Motor neuron (in vitro differentiated cells): ENCODE data around the gene SPSB2. TPM values are rescaled to one million over a fixed set of nuclear protein-coding genes. Genes with fewer than 3 reads are reported as not detected.

Source experiments
- ATAC-seq, 8 experiments: fragments of 200-7000 bp; cut with Tn5 transposase; replicated peaks in 6 of 8; 2 replicates each; pipeline ENCODE4 v1.8.0; 2021; ENCODE audit warnings: mild to moderate bottlenecking in 8 of 8, moderate library complexity in 8 of 8
- H3K27ac ChIP-seq, 2 donors: fragments of 250-450 bp; sonication (Bioruptor Pico); 2 replicates each; pipeline ENCODE4 v1.9.0; 2021; ENCODE audit warnings: antibody characterized with exemption in 2 of 2, mild to moderate bottlenecking in 2 of 2, moderate library complexity in 1 of 2
- H3K4me1 ChIP-seq, 2 donors: fragments of 250-450 bp; sonication (Bioruptor Pico); replicated peaks in 1 of 2; 2 replicates each; pipeline ENCODE4 v1.6.1; 2021; ENCODE audit warnings: antibody characterized with exemption in 2 of 2, mild to moderate bottlenecking in 2 of 2, moderate library complexity in 1 of 2
- H3K4me3 ChIP-seq, 5 donors: fragments of 250-450 bp; sonication (Bioruptor Pico); 2 replicates each; pipeline ENCODE4 v1.9.0; 2021; ENCODE audit warnings: antibody characterized with exemption in 5 of 5, mild to moderate bottlenecking in 5 of 5, moderate library complexity in 4 of 5
- WGBS, 10 experiments: fragments of 450-650 bp; shearing (Covaris generic); methylation state at CpG; one replicate each; pipeline ENCODE4 v1.0.0; 2022; 5-methylcytosine and 5-hydroxymethylcytosine counted together
- in situ Hi-C, 9 experiments: fragments of 400-800 bp; cut with MboI; loops; one replicate each; pipeline ENCODE4 v1.15.0; 2021; ENCODE audit warnings: low sequenced_read_pairs in 9 of 9, low pct_unique_long_range_greater_than_20kb in 2 of 9; ENCODE audit not compliant: unreplicated experiment in 9 of 9
- total RNA-seq, 8 experiments: library from RNA; unstranded; fragments of 300-600 nt; gene quantifications; 2 replicates each; pipeline versions ENCODE4 v1.2.3 to v1.2.4, GENCODE V29; 2022

Gene SPSB2
- total RNA-seq, 8 experiments from 2014 or later = 6.3 to 13.6 (median 8.3) TPM

DNA sequence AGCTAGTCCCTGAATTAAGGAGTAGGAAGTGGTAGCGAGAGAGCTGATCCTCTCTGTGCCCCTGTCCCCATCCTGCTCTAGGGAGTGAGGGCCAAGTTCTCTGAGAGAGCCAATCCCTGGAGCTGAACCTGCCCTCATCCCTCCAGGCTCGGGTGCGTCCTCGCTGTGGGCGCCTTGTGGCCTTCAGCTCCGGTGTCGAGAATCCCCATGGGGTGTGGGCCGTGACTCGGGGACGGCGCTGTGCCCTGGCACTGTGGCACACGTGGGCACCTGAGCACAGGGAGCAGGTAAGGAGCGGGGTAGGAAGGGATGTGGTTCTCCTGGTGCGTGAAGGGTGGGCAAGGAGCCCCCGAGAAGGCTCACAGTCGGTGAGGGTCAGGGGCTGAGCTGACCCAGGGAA lies 34.2 kb downstream of the SPSB2 start:
- 80 to 100% (median 95%) methylated on average over 2 to 13 of the region's 16 CpGs; no CpG with 5 or more reads in 3 of the 10 experiments for WGBS, 10 experiments
- peaks cover 20 to 28% of the 10 kb centered on the region in 2 donors for H3K4me1 ChIP-seq
- H3K27ac ChIP-seq = peak overlapping the region in 1 of 2 donors; percentile 76
- no peak for ATAC-seq
- no peak overlapping the region for H3K4me3 ChIP-seq
- in situ Hi-C loops = loop anchor here in 1 of 9 experiments (25.0 kb wide), 1 partner anchor 102 kb away; no protein-coding TSS in a partner anchor

DNA sequence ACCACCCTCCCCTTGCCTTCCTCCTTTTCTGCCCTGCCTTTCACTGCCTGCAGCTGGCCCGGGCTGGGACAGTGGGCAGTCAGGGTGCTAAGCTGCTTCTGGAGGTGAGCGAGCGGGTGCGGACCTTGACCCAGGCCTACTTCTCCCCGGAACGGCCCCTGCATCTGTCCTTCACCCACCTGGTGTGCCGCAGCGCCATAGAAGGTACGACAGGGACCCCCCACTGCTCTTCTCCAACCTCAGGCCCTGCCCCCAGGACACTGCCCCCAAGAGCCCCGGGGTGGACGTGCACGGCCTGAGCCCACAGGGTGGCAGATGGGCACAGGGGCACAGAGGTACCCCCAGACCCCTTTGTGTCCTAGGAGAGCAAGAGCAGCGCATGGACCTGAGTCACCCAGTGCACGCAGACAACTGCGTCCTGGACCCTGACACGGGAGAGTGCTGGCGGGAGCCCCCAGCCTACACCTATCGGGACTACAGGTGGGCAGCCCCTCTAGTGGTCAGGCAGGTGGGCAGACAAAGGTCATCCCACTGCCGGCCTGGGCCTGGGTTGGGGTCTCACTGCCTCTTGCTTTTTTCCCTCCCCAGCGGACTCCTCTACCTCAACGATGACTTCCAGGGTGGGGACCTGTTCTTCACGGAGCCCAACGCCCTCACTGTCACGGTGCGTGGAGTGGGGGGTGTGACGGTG lies 35.6 kb downstream of the SPSB2 start:
- Histone ChIP-seq H3K4me1 (peaks cover 20 to 28% of the 10 kb centered on the region in 2 donors), H3K4me3 (no peak overlapping the region), H3K27ac (no peak overlapping the region)
- ATAC-seq = no peak
- in situ Hi-C loops = loop anchor here in 1 of 9 experiments (25.0 kb wide), 1 partner anchor 100 kb away; no protein-coding TSS in a partner anchor
- 94 to 100% methylated on average over 7 to 10 of the region's 26 CpGs; no CpG with 5 or more reads in 8 of the 10 experiments for WGBS, 10 experiments

DNA sequence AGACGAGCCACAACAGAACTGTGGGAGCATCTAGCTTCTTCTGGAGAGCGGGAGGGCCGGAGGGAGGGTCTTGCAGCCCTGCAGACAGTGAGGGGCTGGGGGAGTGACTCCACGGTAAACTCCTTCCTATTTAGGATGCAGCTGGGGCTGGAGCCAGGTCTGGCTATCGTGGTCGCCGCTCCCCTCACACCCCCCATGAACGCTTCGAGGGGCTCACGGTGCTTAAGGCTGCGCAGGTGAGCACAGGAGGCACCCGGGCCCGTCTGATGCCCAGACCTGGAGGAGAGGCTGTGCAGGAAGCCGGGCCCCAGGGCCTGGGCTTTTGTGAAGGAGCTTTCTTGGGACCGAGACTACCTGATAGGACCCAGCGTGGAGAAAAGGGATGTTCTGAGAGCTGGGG lies 36.3 kb downstream of the SPSB2 start:
- Histone ChIP-seq H3K27ac (no peak overlapping the region), H3K4me3 (no peak overlapping the region), H3K4me1 (peaks cover 20 to 28% of the 10 kb centered on the region in 2 donors)
- 40 to 100% (median 87%) methylated on average over 1 to 3 of the region's 16 CpGs; no CpG with 5 or more reads in 7 of the 10 experiments for WGBS, 10 experiments
- in situ Hi-C loops = loop anchor here in 1 of 9 experiments (25.0 kb wide), 1 partner anchor 100 kb away; no protein-coding TSS in a partner anchor
- no peak for ATAC-seq

- WGBS, 10 experiments = 74 to 100% (median 86%) methylated on average over 1 to 5 of the region's 5 CpGs; no CpG with 5 or more reads in 3 of the 10 experiments
- peaks cover 19% of the 10 kb centered on the region in 2 donors for H3K4me1 ChIP-seq
- no peak for ATAC-seq
- in situ Hi-C loops = loop anchor here in 1 of 9 experiments (25.0 kb wide), 1 partner anchor 98 kb away; no protein-coding TSS in a partner anchor
- H3K27ac ChIP-seq = no peak overlapping the region
- no peak overlapping the region for H3K4me3 ChIP-seq
These were observed 38.2 kb downstream of the SPSB2 start for GRCh38 chr12:6834873-6835272.

- ATAC-seq = no peak
- in situ Hi-C loops = loop anchor here in 1 of 9 experiments (25.0 kb wide), 1 partner anchor 97 kb away; no protein-coding TSS in a partner anchor
- H3K27ac ChIP-seq = no peak overlapping the region
- WGBS, 10 experiments = 33 to 100% (median 94%) methylated on average over 1 of the region's 1 CpG; no CpG with 5 or more reads in 6 of the 10 experiments
- H3K4me3 ChIP-seq = no peak overlapping the region
- H3K4me1 ChIP-seq = peaks cover 13 to 14% of the 10 kb centered on the region in 2 donors
These were observed 38.8 kb downstream of the SPSB2 start for GRCh38 chr12:6834254-6834653.

DNA sequence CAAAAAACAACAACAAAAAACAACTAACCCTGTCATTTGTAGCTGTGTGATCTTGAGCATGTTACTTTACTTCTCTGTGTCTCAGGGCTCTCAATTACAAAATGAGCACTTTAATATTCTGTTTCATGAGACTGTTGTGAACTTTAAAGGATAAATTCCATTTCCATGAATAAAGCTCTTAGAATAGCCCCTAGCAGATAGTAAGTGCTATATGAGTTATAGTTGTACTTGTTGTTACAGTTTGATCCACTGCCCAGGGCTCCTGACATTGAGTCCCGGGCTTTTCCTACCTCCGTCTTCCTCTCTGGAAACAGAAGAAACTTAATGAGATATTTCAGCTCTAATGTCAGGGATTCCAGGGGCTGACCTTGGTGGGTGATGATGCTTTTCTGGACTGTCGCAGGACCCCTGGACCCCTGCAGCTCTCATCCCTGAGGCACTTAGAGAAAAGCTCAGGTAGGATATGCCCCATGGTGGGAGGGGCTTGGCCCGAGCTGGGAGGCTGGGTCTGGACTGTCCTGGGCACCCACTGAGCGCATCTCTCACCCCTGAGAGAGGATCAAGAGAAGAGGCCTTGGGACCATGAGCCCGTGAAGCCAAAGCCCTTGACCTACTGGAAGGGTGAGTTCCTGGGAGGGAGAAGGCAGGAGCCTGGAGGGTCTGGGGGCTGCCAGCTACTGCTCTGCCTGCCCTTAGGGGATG lies 39.8 kb downstream of the SPSB2 start:
- H3K4me1 ChIP-seq = peaks cover 9% of the 10 kb centered on the region in 2 donors
- in situ Hi-C loops = loop anchor here in 1 of 9 experiments (25.0 kb wide), 1 partner anchor 96 kb away; no protein-coding TSS in a partner anchor

DNA sequence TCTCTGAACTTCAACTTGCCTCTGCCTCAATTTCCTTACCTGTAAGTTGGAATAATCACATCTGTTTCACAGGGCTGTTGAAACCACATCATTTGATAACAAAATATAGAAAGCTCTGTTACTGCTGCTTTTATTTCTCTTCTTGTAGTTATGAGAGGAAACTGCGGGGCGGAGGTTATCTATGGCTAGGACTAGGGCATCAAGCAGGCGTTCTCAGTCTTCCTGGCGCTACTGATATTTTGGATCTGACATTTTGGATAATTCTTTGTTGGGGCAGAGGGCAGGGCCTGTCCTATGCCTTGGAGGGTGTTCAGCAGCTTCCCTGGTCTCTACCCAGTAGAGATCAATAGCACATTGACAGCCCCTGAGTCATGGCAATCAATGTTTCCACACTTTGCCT lies 41.0 kb downstream of the SPSB2 start:
- in situ Hi-C loops = loop anchor here in 1 of 9 experiments (25.0 kb wide), 1 partner anchor 95 kb away; no protein-coding TSS in a partner anchor
- ATAC-seq = no peak
- Histone ChIP-seq H3K4me1 (peaks cover 11 to 12% of the 10 kb centered on the region in 2 donors), H3K4me3 (no peak overlapping the region), H3K27ac (no peak overlapping the region)
- WGBS, 10 experiments = 91 to 100% (median 98%) methylated on average over 3 to 4 of the region's 4 CpGs; no CpG with 5 or more reads in 4 of the 10 experiments

More for the DNA sequence above, 39.8 kb downstream of the SPSB2 start:
- no peak for ATAC-seq
- Histone ChIP-seq H3K4me3 (no peak overlapping the region), H3K27ac (no peak overlapping the region)
- 60 to 100% (median 93%) methylated on average over 1 to 5 of the region's 6 CpGs; no CpG with 5 or more reads in 1 of the 10 experiments for WGBS, 10 experiments

DNA sequence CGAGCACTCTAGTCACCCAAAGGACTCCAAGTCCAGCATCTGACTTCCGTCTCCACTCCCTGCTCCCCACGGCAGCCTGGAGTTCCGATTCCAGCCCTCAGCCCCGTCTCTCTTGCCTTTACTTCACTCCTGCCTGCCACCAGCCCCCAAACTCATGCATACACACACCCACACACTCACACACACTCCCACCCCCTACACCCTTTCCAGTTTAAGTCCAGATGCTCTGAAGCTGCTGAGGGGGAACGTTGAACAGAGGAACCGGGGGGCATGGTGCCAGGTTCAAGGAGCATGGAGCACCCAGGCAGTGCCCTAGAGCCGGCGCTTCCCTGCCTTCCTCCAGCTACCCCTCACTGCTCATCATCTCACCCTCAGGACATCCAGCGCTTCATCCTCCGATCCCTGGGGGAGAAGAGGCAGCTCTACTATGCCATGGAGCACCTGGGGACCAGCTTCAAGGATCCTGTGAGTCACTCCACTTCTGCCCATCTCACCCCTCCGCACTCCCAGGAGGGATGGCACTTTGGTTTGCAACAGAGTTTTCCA lies 41.6 kb downstream of the SPSB2 start:
- H3K4me1 ChIP-seq = peaks cover 17 to 18% of the 10 kb centered on the region in 2 donors
- in situ Hi-C loops = loop anchor here in 1 of 9 experiments (25.0 kb wide), 1 partner anchor 94 kb away; no protein-coding TSS in a partner anchor
- ATAC-seq = no peak

GRCh38 chr12:6830999-6831398 lies 42.1 kb downstream of the SPSB2 start:
- peaks cover 18% of the 10 kb centered on the region in 2 donors for H3K4me1 ChIP-seq
- in situ Hi-C loops = loop anchor here in 1 of 9 experiments (25.0 kb wide), 1 partner anchor 94 kb away; no protein-coding TSS in a partner anchor
- H3K27ac ChIP-seq = no peak overlapping the region
- no peak overlapping the region for H3K4me3 ChIP-seq
- ATAC-seq = no peak
- WGBS, 10 experiments = 40 to 100% (median 70%) methylated on average over 1 to 5 of the region's 6 CpGs; no CpG with 5 or more reads in 5 of the 10 experiments

More for the DNA sequence above, 41.6 kb downstream of the SPSB2 start:
- Histone ChIP-seq H3K4me3 (no peak overlapping the region), H3K27ac (no peak overlapping the region)
- 70 to 100% (median 90%) methylated on average over 1 to 6 of the region's 12 CpGs; no CpG with 5 or more reads in 4 of the 10 experiments for WGBS, 10 experiments

GRCh38 chr12:6830286-6830890 lies 42.7 kb downstream of the SPSB2 start:
- no peak for ATAC-seq
- in situ Hi-C loops = loop anchor here in 1 of 9 experiments (25.0 kb wide), 1 partner anchor 93 kb away; no protein-coding TSS in a partner anchor
- WGBS, 10 experiments = 100% methylated on average over 1 to 2 of the region's 11 CpGs; no CpG with 5 or more reads in 8 of the 10 experiments

DNA sequence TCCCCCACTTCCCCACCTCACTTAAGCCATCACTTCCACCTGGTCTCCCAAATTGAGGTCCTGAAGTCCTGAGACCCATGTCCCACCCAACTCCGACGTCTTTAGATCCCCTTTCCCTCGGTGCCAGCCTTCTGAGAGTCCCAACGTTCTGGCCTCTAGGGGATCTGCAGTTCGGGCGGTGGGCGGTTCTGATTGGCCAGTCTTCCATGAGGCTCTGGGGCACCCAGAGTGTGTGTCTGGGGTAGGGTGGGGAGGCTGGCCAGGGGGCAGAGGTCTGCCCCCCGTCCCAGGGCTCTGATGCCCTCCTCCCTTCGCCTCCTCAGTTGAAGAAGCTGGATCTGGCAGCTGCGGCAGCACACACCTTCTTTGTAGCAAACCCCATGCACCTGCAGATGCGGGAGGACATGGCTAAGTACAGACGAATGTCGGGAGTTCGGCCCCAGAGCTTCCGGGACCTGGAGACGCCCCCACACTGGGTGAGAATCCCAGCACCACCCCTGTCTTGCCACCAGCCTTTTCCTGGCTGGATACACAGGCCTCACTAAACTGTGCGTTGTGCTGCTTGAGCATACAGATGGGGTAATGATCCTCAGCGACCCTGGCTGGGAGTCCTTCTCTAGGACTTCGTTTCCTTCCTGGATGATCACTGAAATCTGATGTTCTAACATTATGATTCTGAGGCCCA lies 43.4 kb downstream of the SPSB2 start:
- ATAC-seq = peak; percentile 12 to 40 (median 27)
- peak overlapping the region; percentile 89 to 95 for H3K27ac ChIP-seq
- H3K4me3 ChIP-seq = peak overlapping the region; percentile 76 to 99 (median 91)
- in situ Hi-C loops = loop anchor here in 1 of 9 experiments (25.0 kb wide), 1 partner anchor 92 kb away; no protein-coding TSS in a partner anchor
- peaks cover 26 to 31% of the 10 kb centered on the region in 2 donors for H3K4me1 ChIP-seq
- WGBS, 10 experiments = 0 to 100% (median 14%) methylated on average over 1 to 6 of the region's 19 CpGs; no CpG with 5 or more reads in 7 of the 10 experiments

More at GRCh38 chr12:6830286-6830890, 42.7 kb downstream of the SPSB2 start:
- no peak overlapping the region for H3K27ac ChIP-seq
- H3K4me1 ChIP-seq = peaks cover 19 to 24% of the 10 kb centered on the region in 2 donors
- H3K4me3 ChIP-seq = peak overlapping the region in 4 of 5 donors; percentile 80 to 99 (median 94)
